Activated CD8-positive, alpha-beta memory T cell treated with anti-CD3 and anti-CD28 coated beads, Interleukin-2, amount 50 U/mL, for 24 hours (primary cell): Measurements from ENCODE around the gene DUSP16.

Experiments
- DNase-seq: peaks from one replicate; pipeline ENCODE4 v3.0.0-alpha.2; 2020; ENCODE audit errors: extremely low read depth

The DUSP16 gene

DNA sequence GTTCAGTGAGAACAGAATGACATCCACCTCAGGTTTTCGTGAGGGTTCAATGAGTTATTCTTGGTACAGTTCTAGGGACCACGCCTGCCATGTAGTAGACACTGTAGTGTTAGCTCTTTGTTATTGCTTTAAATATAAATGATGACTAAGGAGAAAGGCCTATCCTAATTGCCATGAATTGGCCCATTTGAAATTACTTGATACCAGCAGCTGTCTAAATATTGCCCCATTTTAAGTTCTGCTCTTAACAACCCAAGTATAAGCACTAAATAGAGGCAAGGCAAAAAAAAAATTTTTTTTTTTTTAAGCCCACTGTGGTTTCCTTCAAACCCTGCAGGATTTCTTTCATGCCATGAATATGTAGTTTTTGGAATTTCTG lies 121.2 kb downstream of the DUSP16 start:
- no peak for DNase-seq

DNA sequence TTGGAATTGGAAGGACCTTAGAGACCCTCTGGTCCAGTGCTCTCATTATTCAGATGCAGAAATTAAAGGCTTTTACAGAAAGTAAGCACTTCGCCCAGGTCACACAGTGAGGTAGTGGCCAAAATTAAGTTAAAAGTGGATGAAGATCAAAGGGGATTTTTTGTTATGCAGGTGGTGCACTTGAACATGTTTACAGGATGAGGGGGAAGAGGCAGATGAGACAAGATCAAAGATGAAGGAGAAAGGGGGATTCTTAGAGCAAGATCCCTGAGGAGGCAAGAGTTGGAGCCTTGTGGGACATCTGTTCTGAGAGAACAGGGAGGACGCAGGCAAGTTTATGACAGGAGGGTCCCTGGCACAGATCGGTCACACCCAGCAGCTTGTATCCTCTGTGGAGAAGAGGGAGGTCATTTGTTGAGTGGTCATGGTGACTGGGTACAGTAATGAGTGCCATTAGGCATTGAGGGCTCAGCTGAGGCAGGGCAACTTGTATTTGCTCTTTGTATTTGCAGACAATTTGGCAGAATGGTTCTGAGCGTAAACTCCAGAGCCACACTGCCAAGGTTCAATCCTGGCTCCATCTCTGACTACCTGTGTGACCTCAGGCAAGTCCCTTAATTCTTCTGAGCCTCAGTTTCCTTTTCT lies 121.8 kb downstream of the DUSP16 start:
- DNase-seq: no peak

DNA sequence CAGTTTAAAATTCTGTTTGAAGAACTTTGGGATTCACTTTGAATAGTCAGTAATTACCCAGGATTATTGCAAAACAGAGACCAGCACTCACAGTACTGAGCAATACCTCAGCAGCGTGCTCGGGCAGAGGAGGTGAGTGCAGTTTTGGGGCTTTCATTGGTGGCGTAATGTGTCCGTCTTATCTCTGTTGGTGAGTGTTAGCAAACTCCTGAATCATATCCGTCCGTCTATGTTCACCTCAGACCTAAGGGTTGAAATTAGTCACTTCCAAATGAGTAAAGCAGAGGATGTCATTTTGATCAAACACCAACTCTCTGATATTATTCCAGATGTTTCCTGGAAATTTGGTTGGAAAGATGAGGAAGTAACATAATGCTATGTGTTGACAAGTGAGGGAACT lies 123.0 kb downstream of the DUSP16 start:
- peak; percentile 43 for DNase-seq

DNA sequence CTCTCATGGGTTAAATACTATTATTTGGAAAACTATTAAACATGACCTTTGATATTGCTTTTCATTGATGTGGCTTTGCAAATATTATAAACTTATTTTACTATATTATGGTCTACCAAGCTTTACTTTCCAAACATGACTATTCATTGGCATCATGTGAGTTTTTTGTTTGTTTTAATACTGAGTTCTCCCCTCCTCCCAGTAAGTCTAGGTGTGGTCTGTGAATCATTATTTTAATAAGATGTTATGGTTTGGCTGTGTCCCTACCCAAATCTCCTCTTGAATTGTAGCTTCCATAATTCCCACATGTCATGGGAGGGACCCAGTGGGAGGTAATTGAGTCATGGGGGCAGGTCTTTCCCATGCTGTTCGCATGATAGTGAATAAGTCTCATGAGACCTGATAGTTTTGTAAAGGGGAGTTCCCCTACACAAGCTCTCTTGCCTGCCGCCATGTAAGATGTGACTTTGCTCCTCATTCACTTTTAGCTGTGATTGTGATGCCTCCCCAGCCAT lies 125.8 kb downstream of the DUSP16 start:
- DNase-seq: no peak

DNA sequence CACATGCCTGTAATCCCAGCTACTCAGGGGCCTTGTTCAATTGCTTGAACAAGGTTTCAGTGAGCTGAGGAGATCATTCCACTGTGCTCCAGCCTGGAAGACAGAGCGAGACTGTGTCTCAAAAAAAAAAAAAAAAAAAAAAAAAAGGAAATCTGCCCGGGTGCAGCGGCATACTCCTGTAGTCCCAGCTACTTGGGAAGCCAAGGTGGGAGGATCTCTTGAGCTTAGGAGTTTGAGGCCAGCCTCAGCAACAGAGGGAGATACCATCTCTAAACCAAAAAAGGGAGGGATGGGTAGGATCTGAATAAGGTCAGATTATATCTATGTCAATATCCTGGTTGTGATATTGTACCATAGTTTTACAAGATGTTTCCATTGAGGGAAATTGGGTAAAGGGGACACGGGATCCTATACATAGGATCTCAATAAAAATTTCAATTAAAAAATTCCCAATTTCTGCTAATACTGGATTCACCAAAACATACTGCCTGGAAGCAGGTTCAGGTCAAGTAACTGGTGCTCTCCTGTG lies 129.4 kb downstream of the DUSP16 start:
- no peak for DNase-seq

DNA sequence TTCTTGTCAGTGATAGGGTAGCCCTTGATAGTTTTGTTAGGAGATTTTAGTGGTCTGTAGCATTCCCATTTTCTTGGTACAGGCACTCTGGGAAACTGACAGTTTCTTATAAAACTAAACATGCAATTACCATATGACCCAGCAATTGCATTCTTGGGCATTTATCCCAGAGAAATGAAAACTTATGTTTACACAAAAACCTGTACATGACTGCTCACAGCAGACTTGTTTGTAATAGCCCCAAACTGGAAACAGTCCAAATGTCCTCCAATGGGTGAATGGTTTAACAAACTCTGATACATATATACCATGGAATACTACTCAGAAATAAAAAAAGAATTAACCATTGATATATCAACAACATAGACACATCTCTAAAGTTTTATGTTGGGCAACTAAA lies 130.3 kb downstream of the DUSP16 start:
- no peak for DNase-seq

DNA sequence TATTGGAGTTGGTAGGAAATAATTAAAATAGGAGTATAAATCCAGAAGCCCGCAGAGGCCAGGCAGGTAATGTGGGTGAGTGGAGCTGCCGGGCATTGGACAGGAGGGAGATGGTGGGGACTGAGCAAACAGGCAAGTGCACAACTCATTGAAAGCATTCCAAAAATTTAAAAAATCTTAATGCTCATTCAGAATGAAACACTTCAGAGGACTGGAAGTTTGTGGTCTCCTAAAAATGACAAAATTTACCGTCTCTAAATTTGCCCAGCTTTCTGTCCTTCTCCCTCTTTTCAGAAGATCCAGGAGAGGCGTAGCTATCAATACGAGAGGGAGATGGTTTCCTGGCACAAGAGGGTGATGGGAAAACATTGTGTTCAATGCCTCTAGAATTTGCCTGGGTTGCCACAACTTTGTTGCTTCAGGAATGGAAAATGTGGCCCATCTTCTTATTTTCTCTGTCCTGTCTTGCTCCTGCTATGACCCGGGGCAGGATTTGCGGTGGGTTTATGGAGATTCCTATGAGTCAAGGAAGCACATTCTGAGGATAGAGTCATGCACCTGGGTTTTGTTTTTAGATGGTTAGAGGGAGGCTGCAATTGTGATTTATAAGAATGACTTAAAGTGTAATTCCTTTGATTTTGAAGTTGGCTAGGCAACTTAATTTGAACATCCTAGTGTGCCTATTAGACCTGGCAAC lies 133.6 kb downstream of the DUSP16 start:
- DNase-seq: no peak

DNA sequence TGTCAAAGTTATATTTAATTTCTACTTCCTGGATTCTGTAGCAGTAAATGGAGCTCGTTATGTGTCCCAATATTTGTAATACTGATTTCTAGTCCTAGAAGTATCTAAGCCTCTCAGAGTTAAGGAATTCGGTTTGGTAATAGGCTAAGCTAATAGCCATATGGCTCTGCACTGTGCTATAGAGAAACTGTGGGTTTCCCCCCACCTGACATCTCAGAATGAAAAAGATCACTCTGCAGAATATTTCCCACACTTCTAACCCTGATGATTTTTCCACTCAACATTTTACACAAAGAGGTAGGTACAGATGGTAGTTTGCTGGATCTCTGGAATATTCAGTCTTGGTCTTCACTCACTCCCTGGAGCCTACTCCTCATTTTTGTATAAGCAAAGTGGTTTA lies 134.6 kb downstream of the DUSP16 start:
- DNase-seq: no peak

DNA sequence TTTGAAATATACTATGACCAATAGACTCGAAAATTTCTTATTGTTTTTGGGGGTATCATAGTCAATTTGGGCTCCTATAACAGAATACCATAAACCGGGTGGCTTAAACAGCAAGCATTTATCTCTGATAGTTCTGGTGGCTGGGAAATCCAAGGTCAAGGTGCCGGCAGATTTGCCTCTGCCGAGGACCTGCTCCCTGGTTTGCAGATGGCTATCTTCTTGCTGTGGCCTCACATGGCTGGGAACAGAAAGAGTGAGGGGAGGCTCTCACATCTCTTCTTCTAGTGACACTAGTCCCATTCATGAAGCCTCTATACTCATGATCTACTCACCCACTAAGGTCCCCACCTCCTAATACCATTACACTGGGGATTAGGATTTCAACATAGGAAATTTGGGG lies 135.1 kb downstream of the DUSP16 start:
- DNase-seq: no peak

DNA sequence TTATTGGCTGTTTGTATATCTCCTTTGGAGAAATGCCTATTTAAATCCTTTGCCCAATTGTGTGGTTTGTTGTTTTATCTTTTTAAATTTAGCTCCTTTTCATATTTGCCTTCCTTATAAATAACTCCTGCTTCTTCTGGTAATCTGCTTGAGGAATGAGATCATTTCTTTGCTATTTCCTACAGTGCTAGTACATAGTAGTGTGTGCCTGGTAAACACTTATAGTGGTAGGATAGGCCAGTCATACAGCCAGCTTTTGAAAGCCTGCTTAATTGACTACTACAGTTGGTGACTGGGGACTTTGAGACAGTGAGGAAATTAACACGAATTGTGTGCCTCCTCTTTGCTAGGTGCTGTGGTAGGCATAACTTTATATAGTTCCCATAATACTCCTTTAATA lies 137.0 kb downstream of the DUSP16 start:
- DNase-seq: no peak

DNA sequence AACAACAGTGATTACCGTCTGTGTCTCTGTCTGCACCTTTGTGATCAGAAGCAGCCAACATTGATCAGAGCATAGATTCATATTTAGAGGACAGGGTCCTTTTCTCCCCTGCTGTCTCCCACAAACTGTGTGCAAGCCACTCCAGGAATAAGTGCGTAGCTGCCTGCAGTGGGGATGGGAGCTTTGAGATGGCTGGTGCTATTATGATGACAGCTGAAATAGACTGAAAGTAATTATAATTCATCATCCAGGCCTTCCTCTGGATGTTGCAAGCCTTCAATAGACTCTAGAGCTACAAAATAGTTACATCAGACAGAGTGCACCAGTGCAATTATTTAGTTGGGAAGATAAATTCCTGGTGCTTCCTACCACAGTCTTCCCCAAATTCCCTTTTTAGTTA lies 137.7 kb downstream of the DUSP16 start:
- no peak for DNase-seq
